ENCODE data around the gene HACL1. TPM values are rescaled to one million over a fixed set of nuclear protein-coding genes. Genes with fewer than 3 reads are reported as not detected.

HACL1 gene
- total RNA-seq, 1 donor from 2014 or later, result 15.2 TPM

DNA sequence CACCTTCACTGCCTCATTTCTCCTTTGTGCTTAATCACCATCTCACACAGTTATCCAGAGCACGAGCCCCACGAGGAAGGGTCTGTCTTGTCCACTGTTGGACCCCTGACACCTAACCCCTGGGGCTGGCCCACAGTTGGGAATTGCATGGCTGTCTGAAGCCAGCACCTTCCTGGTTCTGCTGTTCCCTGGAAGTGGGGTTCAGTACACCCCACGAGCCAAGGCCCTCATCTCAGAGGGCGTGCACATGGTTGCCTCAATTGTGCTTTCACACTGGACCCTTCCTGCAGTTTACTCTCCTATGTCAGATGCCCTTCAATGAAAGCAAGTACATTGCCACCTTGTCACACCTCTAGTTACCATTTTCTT lies 30.8 kb upstream of the HACL1 start:
- ATAC-seq (no peak), DNase-seq (no peak)
- Histone ChIP-seq H3K36me3 (no peaks in the 10 kb centered on the region), H3K27ac (no peak overlapping the region), H3K27me3 (no peaks in the 10 kb centered on the region), H3K9me3 (no peaks in the 10 kb centered on the region), H3K4me3 (no peak overlapping the region), H3K4me1 (peaks cover 39% of the 10 kb centered on the region)
- TF ChIP-seq, protein P1, sequence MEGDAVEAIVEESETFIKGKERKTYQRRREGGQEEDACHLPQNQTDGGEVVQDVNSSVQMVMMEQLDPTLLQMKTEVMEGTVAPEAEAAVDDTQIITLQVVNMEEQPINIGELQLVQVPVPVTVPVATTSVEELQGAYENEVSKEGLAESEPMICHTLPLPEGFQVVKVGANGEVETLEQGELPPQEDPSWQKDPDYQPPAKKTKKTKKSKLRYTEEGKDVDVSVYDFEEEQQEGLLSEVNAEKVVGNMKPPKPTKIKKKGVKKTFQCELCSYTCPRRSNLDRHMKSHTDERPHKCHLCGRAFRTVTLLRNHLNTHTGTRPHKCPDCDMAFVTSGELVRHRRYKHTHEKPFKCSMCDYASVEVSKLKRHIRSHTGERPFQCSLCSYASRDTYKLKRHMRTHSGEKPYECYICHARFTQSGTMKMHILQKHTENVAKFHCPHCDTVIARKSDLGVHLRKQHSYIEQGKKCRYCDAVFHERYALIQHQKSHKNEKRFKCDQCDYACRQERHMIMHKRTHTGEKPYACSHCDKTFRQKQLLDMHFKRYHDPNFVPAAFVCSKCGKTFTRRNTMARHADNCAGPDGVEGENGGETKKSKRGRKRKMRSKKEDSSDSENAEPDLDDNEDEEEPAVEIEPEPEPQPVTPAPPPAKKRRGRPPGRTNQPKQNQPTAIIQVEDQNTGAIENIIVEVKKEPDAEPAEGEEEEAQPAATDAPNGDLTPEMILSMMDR (IDR thresholded peaks at IDR 0.05), result no peak
- intact Hi-C loops (cut with DNase I), result no loop called here

DNA sequence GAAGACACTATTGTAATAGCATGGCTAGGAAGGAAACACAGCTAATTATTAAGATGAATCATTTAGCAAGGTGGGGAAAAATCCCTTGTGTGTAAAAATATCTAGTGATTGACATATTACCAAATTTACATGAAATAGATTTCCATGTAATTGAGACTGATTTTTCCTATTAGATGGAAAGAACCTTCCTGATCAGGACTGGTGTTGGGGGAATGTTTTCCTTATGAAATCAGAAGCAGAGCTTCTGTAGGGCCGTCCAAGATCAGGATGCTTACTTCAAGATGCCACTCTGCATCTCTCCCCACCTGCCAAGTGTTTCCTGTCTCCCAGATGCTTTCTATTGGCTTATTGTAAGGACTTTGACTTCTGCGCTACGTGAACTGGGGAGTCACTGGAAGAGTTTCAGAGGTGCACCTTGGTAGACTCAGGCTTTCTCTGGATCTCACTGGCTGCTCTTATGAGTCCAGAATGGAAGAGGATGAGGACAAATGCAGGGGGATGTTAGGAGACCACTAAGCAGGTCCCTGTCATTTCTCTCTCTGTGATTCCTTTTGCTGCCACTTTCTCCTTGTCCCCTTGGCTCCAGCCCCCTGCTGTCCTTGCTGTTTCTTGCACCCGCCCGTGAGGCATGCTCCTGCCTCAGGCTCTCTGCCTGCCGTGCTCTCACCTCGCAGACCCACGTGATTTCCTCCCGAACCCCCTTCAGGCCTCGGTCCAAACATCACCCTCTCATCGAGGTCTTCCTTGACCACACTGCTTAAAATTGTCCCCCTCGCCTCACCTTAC lies 30.2 kb upstream of the HACL1 start:
- DNase-seq, result no peak
- H3K27ac ChIP-seq, result no peak overlapping the region
- no peaks in the 10 kb centered on the region for H3K27me3 ChIP-seq
- ATAC-seq, result no peak
- no peaks in the 10 kb centered on the region for H3K9me3 ChIP-seq
- TF ChIP-seq, protein P1 (IDR thresholded peaks at IDR 0.05), result no peak
- intact Hi-C loops (cut with DNase I), result no loop called here
- H3K4me3 ChIP-seq, result no peak overlapping the region
- H3K36me3 ChIP-seq, result no peaks in the 10 kb centered on the region
- peaks cover 33% of the 10 kb centered on the region for H3K4me1 ChIP-seq

DNA sequence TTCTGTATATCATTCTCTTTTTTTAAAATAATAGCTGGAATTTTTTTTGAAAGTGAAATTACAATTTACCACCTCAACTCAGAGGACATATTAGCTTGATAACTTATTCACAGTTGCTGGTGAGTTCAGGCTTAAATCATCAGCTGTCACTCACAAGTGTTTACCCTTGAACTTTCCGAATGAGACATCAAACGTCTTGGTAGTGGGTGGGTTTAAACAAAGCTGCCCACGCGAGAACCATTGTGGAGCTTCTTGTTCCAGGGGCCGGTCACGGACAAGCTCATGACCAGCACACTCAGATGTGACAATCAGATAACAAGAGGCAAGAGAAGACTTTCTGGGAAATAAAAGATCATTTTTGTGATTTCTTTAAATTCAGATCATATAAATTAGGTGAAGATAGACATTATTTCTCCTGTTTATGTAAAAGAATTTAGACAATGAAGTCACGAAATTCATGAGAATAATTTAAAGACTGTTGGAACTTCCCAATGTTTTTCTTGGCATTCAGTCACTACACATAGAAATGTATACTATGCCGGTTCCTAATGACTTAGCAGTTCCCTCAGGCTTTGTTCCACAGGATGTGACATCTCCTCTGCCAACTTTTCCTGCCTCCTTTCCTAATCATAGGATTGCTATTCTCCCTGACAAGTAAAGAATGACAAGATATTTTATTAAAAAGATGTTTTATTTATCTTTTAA lies 29.4 kb upstream of the HACL1 start:
- H3K27ac ChIP-seq, result peak overlapping the region; percentile 33
- DNase-seq (no peak), ATAC-seq (peak; percentile 19)
- no peaks in the 10 kb centered on the region for H3K27me3 ChIP-seq
- TF ChIP-seq, protein P1 (IDR thresholded peaks at IDR 0.05), result no peak
- peak overlapping the region; percentile 43 for H3K4me3 ChIP-seq
- intact Hi-C loops (cut with DNase I), result no loop called here
- H3K36me3 ChIP-seq, result no peaks in the 10 kb centered on the region
- peaks cover 27% of the 10 kb centered on the region for H3K4me1 ChIP-seq
- no peaks in the 10 kb centered on the region for H3K9me3 ChIP-seq

DNA sequence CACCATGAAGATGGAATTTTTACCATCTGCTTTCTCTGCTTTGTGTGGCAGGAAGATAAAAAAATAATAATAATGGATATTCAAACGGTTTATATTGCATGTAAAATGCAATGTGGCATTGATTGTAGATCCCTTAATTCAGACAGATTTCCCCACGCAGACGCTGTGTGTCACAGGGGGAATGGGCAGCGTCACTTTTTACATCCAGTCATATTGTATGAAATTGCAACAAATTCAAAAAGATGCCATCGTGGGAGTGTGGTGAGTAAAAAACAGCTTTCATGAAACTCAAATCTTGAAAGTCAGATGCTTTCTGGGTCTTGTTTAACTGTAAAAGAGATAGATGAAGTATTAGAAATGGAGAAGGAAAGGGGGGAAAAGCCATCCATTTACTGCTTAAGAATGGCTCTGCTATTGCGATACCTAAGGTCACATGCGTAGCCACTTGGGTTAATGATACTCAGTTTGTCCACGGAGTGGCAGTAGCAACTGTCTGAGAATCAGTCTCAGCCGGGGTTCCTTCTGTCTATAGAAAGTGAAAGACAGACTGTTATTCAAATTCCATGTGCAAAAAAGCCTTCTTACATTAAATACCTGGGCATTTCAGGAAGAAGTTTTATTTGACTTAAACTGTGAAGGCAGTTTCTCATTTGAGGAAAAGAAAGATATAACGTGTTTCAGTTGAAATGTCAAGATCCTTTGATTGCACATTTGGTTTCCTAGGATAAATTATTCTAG lies 28.7 kb upstream of the HACL1 start:
- H3K27ac ChIP-seq, result peak overlapping the region; percentile 33

DNA sequence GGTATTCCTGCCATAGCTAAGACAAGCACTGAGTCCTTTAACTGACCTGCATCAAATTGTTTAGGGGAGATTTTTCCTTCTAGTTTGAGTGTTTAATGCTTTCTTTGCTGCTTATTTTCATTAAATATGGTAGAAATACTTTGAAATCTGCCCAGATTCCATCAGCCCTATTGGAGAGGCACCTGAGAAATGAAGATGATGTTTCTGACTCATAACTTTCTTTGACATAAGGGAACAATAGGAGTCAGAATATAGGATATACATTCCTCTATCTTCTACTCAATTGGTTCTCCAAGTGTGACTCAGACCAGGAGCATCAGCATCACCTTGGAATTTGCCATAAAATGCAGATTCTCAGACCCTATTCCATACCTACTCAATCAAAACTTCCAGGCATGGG lies 27.6 kb upstream of the HACL1 start:
- ATAC-seq (no peak), DNase-seq (no peak)
- H3K4me1 ChIP-seq, result peaks cover 17% of the 10 kb centered on the region
- intact Hi-C loops (cut with DNase I), result loop anchor here (10.0 kb wide), 1 partner anchor 186 kb away; no protein-coding TSS in a partner anchor
- no peaks in the 10 kb centered on the region for H3K9me3 ChIP-seq
- no peaks in the 10 kb centered on the region for H3K27me3 ChIP-seq
- no peak overlapping the region for H3K27ac ChIP-seq
- H3K4me3 ChIP-seq, result no peak overlapping the region
- no peaks in the 10 kb centered on the region for H3K36me3 ChIP-seq
- TF ChIP-seq, protein P1 (IDR thresholded peaks at IDR 0.05), result no peak

More for the DNA sequence above, 28.7 kb upstream of the HACL1 start:
- TF ChIP-seq, protein P1 (IDR thresholded peaks at IDR 0.05), result peak; percentile 76
- ATAC-seq, result peak; percentile 98
- H3K9me3 ChIP-seq, result no peaks in the 10 kb centered on the region
- intact Hi-C loops (cut with DNase I), result loop anchor here (10.0 kb wide), 1 partner anchor 185 kb away; no protein-coding TSS in a partner anchor
- H3K4me1 ChIP-seq, result peaks cover 23% of the 10 kb centered on the region
- H3K4me3 ChIP-seq, result peak overlapping the region; percentile 43
- H3K27me3 ChIP-seq, result no peaks in the 10 kb centered on the region
- H3K36me3 ChIP-seq, result no peaks in the 10 kb centered on the region
- no peak for DNase-seq
